ENCODE measurements around the gene ACTC1.
"Not testable (repeated sequence)": the region's sequence is repeated elsewhere in the genome, so short reads cannot be mapped to it uniquely, and the experiment has no call there.

The ACTC1 gene

DNA sequence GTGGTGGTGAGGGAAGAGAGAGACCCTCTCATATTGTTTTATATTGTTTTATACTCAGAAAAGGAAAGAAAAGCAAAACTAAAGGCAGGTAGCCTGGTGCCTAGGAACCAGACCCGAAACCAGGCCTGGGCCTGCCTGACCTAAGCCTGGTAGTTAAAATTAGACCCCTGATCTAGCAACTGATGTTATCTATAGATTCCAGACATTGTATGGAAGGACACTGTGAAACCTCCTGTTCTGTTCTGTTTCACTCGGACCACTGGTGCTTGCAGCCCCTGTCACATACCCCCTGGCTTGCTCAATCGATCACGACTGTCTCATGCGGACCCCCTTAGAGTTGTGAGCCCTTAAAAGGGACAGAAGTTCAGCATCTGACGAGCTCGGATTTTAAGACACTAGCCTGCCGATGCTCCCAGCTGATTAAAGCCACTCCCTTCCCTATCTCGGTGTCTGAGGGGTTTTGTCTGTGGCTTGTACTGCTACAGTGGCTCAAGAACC lies 17.6 kb upstream of the ACTC1 start:
- 85% methylated on average over 9 of the region's 9 CpGs for WGBS
- H3K27ac ChIP-seq (ENCODE audit: low read depth, low read length): not testable (repeated sequence)

DNA sequence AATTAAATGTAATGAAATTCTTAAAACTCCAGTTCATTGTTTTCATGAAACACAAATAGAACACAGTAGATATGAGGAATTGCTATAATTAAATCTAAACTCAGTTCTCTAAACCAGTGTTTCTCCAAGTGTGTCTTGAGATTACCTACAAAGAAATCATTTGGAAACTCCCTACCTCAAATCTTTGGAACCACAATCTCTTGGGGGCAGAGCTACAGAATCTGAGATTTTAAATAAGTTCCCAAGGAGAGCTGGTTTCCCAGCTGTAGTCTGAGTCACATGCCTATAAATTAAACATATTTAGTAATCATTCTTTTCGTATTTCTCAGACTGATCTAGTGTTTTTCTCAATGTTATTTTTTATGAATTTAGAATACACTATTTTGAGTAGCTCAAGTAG lies 17.0 kb upstream of the ACTC1 start:
- no peak overlapping the region for H3K4me3 ChIP-seq (ENCODE audit: low read length)
- no peak overlapping the region for H3K27ac ChIP-seq (ENCODE audit: low read depth, low read length)
- 0 out of 2 replicates have a peak, but pooled peaks cover 7% of the 10 kb centered on the region for H3K9me3 ChIP-seq (ENCODE audit: insufficient read depth, low read depth, low read length)
- no CpG with 5 or more reads among the region's 1 CpG for WGBS
- no peaks in the 10 kb centered on the region for H3K4me1 ChIP-seq (ENCODE audit: insufficient read depth, low read length)
- H3K9ac ChIP-seq (ENCODE audit: low read depth, low read length): no peak overlapping the region
- H3K36me3 ChIP-seq (ENCODE audit: insufficient read depth, low read length): no peaks in the 10 kb centered on the region
- H3K27me3 ChIP-seq (ENCODE audit: insufficient read depth, low read length): no peaks in the 10 kb centered on the region

More for the DNA sequence above, 17.6 kb upstream of the ACTC1 start:
- H3K9me3 ChIP-seq (ENCODE audit: insufficient read depth, low read depth, low read length); H3K9ac ChIP-seq (ENCODE audit: low read depth, low read length); H3K36me3 ChIP-seq (ENCODE audit: insufficient read depth, low read length); H3K27me3 ChIP-seq (ENCODE audit: insufficient read depth, low read length); H3K4me3 ChIP-seq (ENCODE audit: low read length); H3K4me1 ChIP-seq (ENCODE audit: insufficient read depth, low read length): not testable (repeated sequence)

DNA sequence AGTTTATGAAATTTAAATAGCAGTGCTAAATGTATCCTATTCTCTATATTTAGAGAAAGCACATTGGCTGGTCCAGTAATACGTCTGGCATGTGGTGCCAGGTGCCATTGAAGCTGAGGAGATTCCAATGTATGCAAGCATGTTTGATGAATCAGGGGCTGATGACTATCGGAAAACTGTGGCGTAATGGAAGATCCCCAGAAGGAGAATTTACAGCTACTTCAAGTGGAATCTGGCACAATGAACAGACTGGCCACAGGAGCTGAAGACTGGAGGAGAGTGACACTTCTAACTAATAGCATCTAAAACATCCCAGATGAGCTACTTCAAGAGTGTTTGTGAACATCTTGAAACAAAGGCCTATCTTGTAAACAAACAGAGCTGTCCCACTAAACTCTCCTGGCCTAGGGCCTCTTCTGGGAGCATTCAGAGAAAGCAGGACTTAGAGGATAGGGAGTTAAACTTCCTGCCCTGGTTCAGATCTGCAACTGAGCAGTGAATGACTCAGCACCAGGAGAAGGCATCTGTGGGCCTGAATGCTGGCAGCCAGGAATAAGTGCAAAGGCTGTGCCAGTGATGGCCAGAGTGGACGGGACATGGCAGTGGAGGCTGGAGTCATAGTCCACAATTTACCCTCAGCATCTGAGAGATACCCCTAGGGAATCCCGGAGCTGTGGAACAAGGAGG lies 15.2 kb upstream of the ACTC1 start:
- no peaks in the 10 kb centered on the region for H3K27me3 ChIP-seq (ENCODE audit: insufficient read depth, low read length)
- H3K9me3 ChIP-seq (ENCODE audit: insufficient read depth, low read depth, low read length): 0 out of 2 replicates have a peak, but pooled peaks cover 7% of the 10 kb centered on the region
- H3K4me3 ChIP-seq (ENCODE audit: low read length): no peak overlapping the region
- 88% methylated on average over 5 of the region's 5 CpGs for WGBS
- H3K27ac ChIP-seq (ENCODE audit: low read depth, low read length): no peak overlapping the region
- H3K36me3 ChIP-seq (ENCODE audit: insufficient read depth, low read length): no peaks in the 10 kb centered on the region
- no peaks in the 10 kb centered on the region for H3K4me1 ChIP-seq (ENCODE audit: insufficient read depth, low read length)
- no peak overlapping the region for H3K9ac ChIP-seq (ENCODE audit: low read depth, low read length)

DNA sequence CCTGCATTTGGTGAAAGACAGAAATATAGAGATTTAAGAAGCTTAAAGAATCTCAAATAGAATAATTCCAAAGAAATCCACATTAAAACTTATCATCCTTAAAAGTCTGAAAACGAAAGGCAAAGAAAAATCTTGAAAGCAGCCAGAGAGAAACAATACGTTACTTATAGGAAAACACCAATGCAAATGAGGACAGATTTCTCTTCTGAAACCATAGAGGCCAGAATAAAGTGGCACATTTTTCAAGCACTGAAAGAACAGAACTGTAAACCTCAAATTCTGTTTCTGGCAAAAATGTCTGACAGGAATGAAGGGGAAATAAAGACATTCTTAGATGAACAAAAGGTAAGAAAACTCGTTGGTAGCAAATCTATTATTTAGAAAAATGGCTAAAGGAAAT lies 13.8 kb upstream of the ACTC1 start:
- no peak overlapping the region for H3K9ac ChIP-seq (ENCODE audit: low read depth, low read length)
- 95% methylated on average over 3 of the region's 3 CpGs for WGBS
- no peak overlapping the region for H3K27ac ChIP-seq (ENCODE audit: low read depth, low read length)
- H3K36me3 ChIP-seq (ENCODE audit: insufficient read depth, low read length): no peaks in the 10 kb centered on the region
- H3K9me3 ChIP-seq (ENCODE audit: insufficient read depth, low read depth, low read length): 0 out of 2 replicates have a peak, but pooled peaks cover 7% of the 10 kb centered on the region
- no peaks in the 10 kb centered on the region for H3K27me3 ChIP-seq (ENCODE audit: insufficient read depth, low read length)
- H3K4me1 ChIP-seq (ENCODE audit: insufficient read depth, low read length): no peaks in the 10 kb centered on the region
- no peak overlapping the region for H3K4me3 ChIP-seq (ENCODE audit: low read length)

DNA sequence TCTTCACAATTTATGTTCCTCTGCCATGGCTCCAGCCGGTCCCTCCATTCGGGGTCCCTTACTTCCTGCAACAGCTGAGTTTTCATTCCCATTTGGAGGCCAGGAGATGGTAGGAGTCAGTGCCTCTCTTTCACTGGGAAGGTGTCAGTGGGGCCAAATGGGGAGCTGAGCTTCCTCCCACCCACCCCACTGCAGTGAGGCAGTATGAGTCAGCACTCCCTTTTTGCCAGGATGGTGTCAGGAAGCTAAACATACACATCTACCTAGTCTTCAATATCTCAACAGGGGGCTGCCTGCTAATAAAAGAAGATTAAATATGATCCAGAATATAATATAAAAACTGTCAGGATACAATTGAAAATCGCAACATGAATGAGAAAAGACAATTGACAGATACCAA lies 12.7 kb upstream of the ACTC1 start:
- H3K27ac ChIP-seq (ENCODE audit: low read depth, low read length): no peak overlapping the region
- H3K4me3 ChIP-seq (ENCODE audit: low read length): no peak overlapping the region
- no peaks in the 10 kb centered on the region for H3K36me3 ChIP-seq (ENCODE audit: insufficient read depth, low read length)
- WGBS: 100% methylated on average over 2 of the region's 3 CpGs
- H3K9ac ChIP-seq (ENCODE audit: low read depth, low read length): no peak overlapping the region
- H3K9me3 ChIP-seq (ENCODE audit: insufficient read depth, low read depth, low read length): 0 out of 2 replicates have a peak, but pooled peaks cover 7% of the 10 kb centered on the region
- no peaks in the 10 kb centered on the region for H3K27me3 ChIP-seq (ENCODE audit: insufficient read depth, low read length)
- H3K4me1 ChIP-seq (ENCODE audit: insufficient read depth, low read length): no peaks in the 10 kb centered on the region

DNA sequence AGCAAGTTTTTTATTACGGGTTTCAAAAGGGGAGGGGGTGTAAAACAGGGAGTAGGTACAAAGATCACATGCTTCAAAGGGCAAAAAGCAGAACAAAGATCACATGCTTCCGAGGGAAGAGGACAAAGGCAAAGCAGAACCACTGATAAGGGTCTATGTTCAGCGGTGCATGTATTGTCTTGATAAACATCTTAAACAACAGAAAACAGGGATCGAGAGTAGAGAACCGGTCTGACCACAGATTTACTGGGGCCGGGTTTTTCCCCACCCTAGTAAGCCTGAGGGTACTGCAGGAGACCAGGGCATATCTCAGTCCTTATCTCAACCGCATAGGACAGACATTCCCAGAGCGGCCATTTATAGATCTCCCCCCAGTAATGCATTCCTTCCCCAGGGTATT lies 11.9 kb upstream of the ACTC1 start:
- H3K9me3 ChIP-seq (ENCODE audit: insufficient read depth, low read depth, low read length); H3K4me1 ChIP-seq (ENCODE audit: insufficient read depth, low read length); H3K27me3 ChIP-seq (ENCODE audit: insufficient read depth, low read length); H3K9ac ChIP-seq (ENCODE audit: low read depth, low read length); H3K4me3 ChIP-seq (ENCODE audit: low read length); H3K36me3 ChIP-seq (ENCODE audit: insufficient read depth, low read length); H3K27ac ChIP-seq (ENCODE audit: low read depth, low read length): not testable (repeated sequence)
- 97% methylated on average over 8 of the region's 8 CpGs for WGBS

DNA sequence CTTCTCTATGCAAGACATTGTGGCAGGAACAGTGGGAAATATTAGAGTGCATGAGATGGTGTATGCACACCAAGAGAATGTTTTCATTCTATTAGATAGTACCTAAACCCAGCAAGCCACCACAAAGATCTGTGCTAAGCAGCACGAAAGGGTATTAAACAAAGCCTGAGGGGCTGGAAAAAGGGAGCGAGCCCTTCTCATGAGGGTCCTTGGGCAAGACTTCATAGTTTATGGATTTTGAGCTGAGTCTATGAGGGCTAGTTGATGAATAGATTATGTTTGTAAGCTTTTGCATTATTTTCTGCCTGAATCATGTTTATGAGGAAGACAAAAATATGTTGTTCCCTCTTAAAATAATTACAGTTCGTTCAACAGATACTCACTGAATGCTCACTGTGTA lies 9.4 kb upstream of the ACTC1 start:
- H3K27ac ChIP-seq (ENCODE audit: low read depth, low read length): no peak overlapping the region
- no peak overlapping the region for H3K9ac ChIP-seq (ENCODE audit: low read depth, low read length)
- no peaks in the 10 kb centered on the region for H3K36me3 ChIP-seq (ENCODE audit: insufficient read depth, low read length)
- 93% methylated on average over 3 of the region's 3 CpGs for WGBS
- H3K27me3 ChIP-seq (ENCODE audit: insufficient read depth, low read length): no peaks in the 10 kb centered on the region
- no peaks in the 10 kb centered on the region for H3K4me1 ChIP-seq (ENCODE audit: insufficient read depth, low read length)
- H3K4me3 ChIP-seq (ENCODE audit: low read length): no peak overlapping the region
- 0 out of 2 replicates have a peak, but pooled peaks cover 7% of the 10 kb centered on the region for H3K9me3 ChIP-seq (ENCODE audit: insufficient read depth, low read depth, low read length)

DNA sequence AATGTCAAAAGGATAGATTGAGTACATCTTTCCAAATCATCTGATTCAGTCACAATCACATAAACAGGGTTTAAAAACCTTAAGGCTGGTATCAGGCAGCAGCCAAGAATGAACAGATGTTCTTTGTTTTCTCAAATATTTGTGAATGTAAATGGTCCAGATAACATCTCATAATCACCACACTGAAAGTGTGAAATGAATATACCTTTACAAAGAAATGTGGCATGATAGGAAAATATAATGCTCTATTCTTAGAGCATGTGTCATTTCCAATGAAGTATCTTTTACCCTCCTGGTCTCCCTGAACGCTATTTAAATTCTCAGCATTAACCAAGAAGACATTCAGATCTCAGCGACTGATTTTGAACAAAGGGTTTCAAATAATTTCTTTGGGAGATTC lies 8.8 kb upstream of the ACTC1 start:
- no peaks in the 10 kb centered on the region for H3K36me3 ChIP-seq (ENCODE audit: insufficient read depth, low read length)
- H3K9me3 ChIP-seq (ENCODE audit: insufficient read depth, low read depth, low read length): 0 out of 2 replicates have a peak, but pooled peaks cover 7% of the 10 kb centered on the region
- WGBS: 91% methylated on average over 2 of the region's 2 CpGs
- H3K9ac ChIP-seq (ENCODE audit: low read depth, low read length): no peak overlapping the region
- H3K27ac ChIP-seq (ENCODE audit: low read depth, low read length): no peak overlapping the region
- peaks cover 6% of the 10 kb centered on the region for H3K4me1 ChIP-seq (ENCODE audit: insufficient read depth, low read length)
- no peaks in the 10 kb centered on the region for H3K27me3 ChIP-seq (ENCODE audit: insufficient read depth, low read length)
- no peak overlapping the region for H3K4me3 ChIP-seq (ENCODE audit: low read length)

DNA sequence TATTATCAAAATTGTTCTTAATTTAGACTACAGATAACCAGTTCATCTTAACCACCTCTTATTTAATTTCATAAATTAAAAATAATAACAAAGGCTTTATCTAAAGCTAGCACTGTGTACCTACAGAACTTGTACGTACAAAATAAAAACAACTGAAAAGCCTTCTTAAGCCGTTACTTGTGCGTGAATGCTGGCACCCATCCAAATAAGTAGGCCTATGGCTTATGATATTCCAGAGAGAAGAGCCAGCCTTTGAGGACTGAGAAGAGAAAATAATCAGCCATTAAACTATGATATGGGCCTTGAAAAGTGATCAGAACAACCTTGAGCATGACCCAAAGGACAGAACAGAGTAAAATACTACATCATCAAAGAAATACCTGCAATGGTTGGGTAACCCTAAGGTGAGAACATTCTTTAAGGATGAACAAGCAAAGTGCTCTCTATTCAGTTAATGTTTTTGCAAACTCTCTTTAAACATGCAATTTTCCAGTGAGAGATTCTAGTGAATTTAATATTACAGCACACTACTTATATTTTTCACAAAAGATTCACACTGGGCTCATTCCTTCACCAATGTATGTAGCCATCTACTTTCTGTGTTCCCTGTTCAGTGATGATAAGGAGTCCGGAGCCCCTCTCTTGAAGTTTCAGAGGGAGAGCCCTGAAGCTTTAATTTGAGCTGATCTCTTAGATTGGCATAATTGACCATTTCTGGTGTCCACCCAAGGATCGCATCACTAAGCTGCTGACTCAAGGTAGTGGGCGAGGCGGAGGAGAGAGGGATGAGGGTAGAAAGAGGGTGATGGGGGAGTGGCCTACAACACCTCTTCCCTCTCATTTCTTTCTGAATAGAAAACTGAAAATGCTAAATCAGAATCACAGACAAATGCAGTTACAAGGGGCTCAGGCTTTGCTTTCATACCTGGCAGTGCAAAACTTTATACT lies 7.7 kb upstream of the ACTC1 start:
- H3K9ac ChIP-seq (ENCODE audit: low read depth, low read length): no peak overlapping the region
- WGBS: 96% methylated on average over 7 of the region's 7 CpGs
- H3K4me3 ChIP-seq (ENCODE audit: low read length): no peak overlapping the region

DNA sequence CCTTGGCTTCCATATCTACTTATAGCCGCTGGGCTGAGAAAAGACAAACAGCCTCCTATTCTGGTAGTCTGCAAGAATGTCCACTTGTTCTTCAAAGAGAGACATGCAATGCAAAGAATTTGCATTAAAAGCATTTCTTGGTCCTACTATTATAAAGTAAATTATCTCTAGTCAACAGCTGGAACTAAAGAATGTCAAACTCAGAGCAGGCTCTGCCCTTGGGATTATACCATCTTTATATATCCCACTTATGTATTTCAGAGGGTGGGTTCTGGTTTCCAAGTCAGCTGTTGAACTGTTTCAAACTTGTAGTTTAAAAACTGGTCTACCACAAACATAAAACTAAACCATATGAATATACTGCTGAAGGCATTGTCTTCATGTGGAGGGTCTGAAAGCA lies 7.0 kb upstream of the ACTC1 start:
- Histone ChIP-seq H3K4me1 (ENCODE audit: insufficient read depth, low read length) (peaks cover 9% of the 10 kb centered on the region), H3K27me3 (ENCODE audit: insufficient read depth, low read length) (peaks cover 5% of the 10 kb centered on the region; the same call in 1 of the 2 replicates), H3K4me3 (ENCODE audit: low read length) (no peak overlapping the region), H3K36me3 (ENCODE audit: insufficient read depth, low read length) (no peaks in the 10 kb centered on the region), H3K9ac (ENCODE audit: low read depth, low read length) (no peak overlapping the region), H3K9me3 (ENCODE audit: insufficient read depth, low read depth, low read length) (no peaks in the 10 kb centered on the region), H3K27ac (ENCODE audit: low read depth, low read length) (no peak overlapping the region)
- WGBS: 100% methylated on average over 1 of the region's 1 CpG

More for the DNA sequence above, 7.7 kb upstream of the ACTC1 start:
- Histone ChIP-seq H3K36me3 (ENCODE audit: insufficient read depth, low read length) (no peaks in the 10 kb centered on the region), H3K27me3 (ENCODE audit: insufficient read depth, low read length) (no peaks in the 10 kb centered on the region), H3K4me1 (ENCODE audit: insufficient read depth, low read length) (peaks cover 9% of the 10 kb centered on the region), H3K27ac (ENCODE audit: low read depth, low read length) (no peak overlapping the region), H3K9me3 (ENCODE audit: insufficient read depth, low read depth, low read length) (0 out of 2 replicates have a peak, but pooled peaks cover 2% of the 10 kb centered on the region)
